CD4-positive, alpha-beta T cell (primary cell): ENCODE results near the gene ACD. TPM values are rescaled to one million over a fixed set of nuclear protein-coding genes. Genes with fewer than 3 reads are reported as not detected.

Experiments used
- ATAC-seq: fragments of 200-7000 bp; cut with Tn5 transposase; one replicate; pipeline ENCODE4 v1.10.0; 2022; ENCODE audit warnings: mild to moderate bottlenecking; ENCODE audit not compliant: poor library complexity
- CTCF ChIA-PET: fragments of 350-600 bp; sonication (Branson Sonifier 250); formaldehyde crosslinking; loops from one replicate; lab custom pipeline; 2021; ENCODE audit warnings: antibody characterized with exemption, inconsistent platforms; lab: Charles Lee
- POLR2A ChIA-PET: fragments of 350-600 bp; sonication (Branson Sonifier 250); formaldehyde crosslinking; loops from one replicate; lab custom pipeline; 2021; ENCODE audit warnings: antibody characterized with exemption, inconsistent platforms; lab: Charles Lee
- DNase-seq, 14 experiments: peaks; one replicate each; pipeline ENCODE4 v3.0.0-alpha.2; 2013 to 2020; ENCODE audit warnings: mixed read lengths in 2 of 14
- H3K27ac ChIP-seq, 2 donors: one replicate each; pipeline versions ENCODE4 v1.5.1 to v1.7.0; 2013; ENCODE audit warnings: low read length in 2 of 2, low read depth in 1 of 2, mild to moderate bottlenecking in 1 of 2
- H3K27me3 ChIP-seq, 2 experiments: 1 replicate in 1 of 2; 2 replicates in 1 of 2; pipeline versions ENCODE4 v1.6.1 to v1.7.0; 2013; ENCODE audit warnings: low read length in 2 of 2, control low read depth in 1 of 2, mild to moderate bottlenecking in 1 of 2, moderate library complexity in 1 of 2; ENCODE audit not compliant: insufficient read depth in 2 of 2, control insufficient read depth in 1 of 2
- H3K36me3 ChIP-seq: one replicate; pipeline ENCODE4 v1.6.1; 2013; ENCODE audit warnings: low read length, control low read depth; ENCODE audit not compliant: insufficient read depth
- H3K4me1 ChIP-seq: one replicate; pipeline ENCODE4 v1.6.1; 2013; ENCODE audit warnings: low read length, control low read depth; ENCODE audit not compliant: insufficient read depth
- H3K4me3 ChIP-seq: one replicate; pipeline ENCODE4 v1.5.1; 2013; ENCODE audit warnings: mild to moderate bottlenecking, low read length, moderate library complexity
- H3K9me3 ChIP-seq, 2 experiments: 1 replicate in 1 of 2; 2 replicates in 1 of 2; pipeline versions ENCODE4 v1.6.1 to v1.7.0; 2013; ENCODE audit warnings: low read length in 2 of 2, mild to moderate bottlenecking in 2 of 2, control low read depth in 1 of 2, moderate library complexity in 1 of 2; ENCODE audit not compliant: control insufficient read depth in 1 of 2, insufficient read depth in 1 of 2
- H3K27ac Mint-ChIP-seq: one replicate; pipeline ENCODE4 v1.8.0; 2020; ENCODE audit warnings: mixed read lengths
- H3K27me3 Mint-ChIP-seq: one replicate; pipeline ENCODE4 v1.8.0; 2021; ENCODE audit warnings: mixed read lengths
- H3K36me3 Mint-ChIP-seq: one replicate; pipeline ENCODE4 v1.8.0; 2021; ENCODE audit warnings: low read depth, mixed read lengths
- H3K4me1 Mint-ChIP-seq: one replicate; pipeline ENCODE4 v1.8.0; 2021; ENCODE audit warnings: low read depth, mixed read lengths
- H3K4me3 Mint-ChIP-seq: one replicate; pipeline ENCODE4 v1.8.0; 2020; ENCODE audit warnings: mild to moderate bottlenecking, mixed read lengths
- H3K9me3 Mint-ChIP-seq: one replicate; pipeline ENCODE4 v1.8.0; 2020; ENCODE audit warnings: mixed read lengths
- CTCF ChIP-seq: fragments of 200-600 bp; IDR thresholded peaks from one replicate; pipeline ENCODE4 v1.8.0; 2022; ENCODE audit warnings: antibody characterized with exemption, mild to moderate bottlenecking
- intact Hi-C, 2 experiments: fragments of 100-400 bp; cut with DNase I in 1 of 2; cut with micrococcal nuclease in 1 of 2; formaldehyde crosslinking; loops; one replicate each; pipeline versions ENCODE4 v1.15.1 to v1.9.0; 2023 to 2025; cut with DNase I, micrococcal nuclease
- total RNA-seq, 174 experiments: library from RNA in 2 of 174; stranded (reverse) in 2 of 174; gene quantifications; one replicate each; pipeline ENCODE4 v1.2.3 and lab custom pipeline; 2021 to 2026

Gene ACD
- total RNA-seq, 2 experiments from 2014 or later = 21.6 to 26.0 TPM

GRCh38 chr16:67666559-67667452 lies 6.7 kb upstream of the ACD start, which contains the start of the genes C16orf86 and ENKD1:
C16orf86 (plus strand) TSS chr16:67666814; CDS start chr16:67666971, 157 bp downstream.
ENKD1 (minus strand) TSS chr16:67666750; CDS start chr16:67666442, 308 bp downstream.
- POLR2A ChIA-PET = interaction anchor here (0.6 to 3.3 kb wide), 8 partner anchors 22 to 146 kb away, joined by 3 to 26 read pairs (median 9); partner anchors contain the start of genes CARMIL2, CTCF and GFOD2
- peaks cover 26% of the 10 kb centered on the region for H3K4me1 Mint-ChIP-seq

GRCh38 chr16:67666032-67666551 lies 6.0 kb upstream of the ACD start:
- no peaks in the 10 kb centered on the region for H3K9me3 ChIP-seq
- POLR2A ChIA-PET = interaction anchor here (1.1 to 3.3 kb wide), 3 partner anchors 103 to 145 kb away, joined by 3 to 26 read pairs (median 25); partner anchors contain the start of gene CTCF
- intact Hi-C loops = loop anchor here (2.0 to 5.0 kb wide), 3 partner anchors 141 to 184 kb away; partner anchors contain the start of genes AGRP (in 1 of the 2), ATP6V0D1 (in 1 of the 2), CENPT (in 1 of the 2) and NUTF2 (in 1 of the 2)
- no peak for TF ChIP-seq CTCF
- peaks cover 46% of the 10 kb centered on the region for H3K4me1 ChIP-seq
- H3K4me1 Mint-ChIP-seq = peaks cover 32% of the 10 kb centered on the region
- H3K36me3 ChIP-seq = no peaks in the 10 kb centered on the region
- H3K4me3 ChIP-seq = peak overlapping the region; percentile 65
- H3K9me3 Mint-ChIP-seq = no peaks in the 10 kb centered on the region
- H3K36me3 Mint-ChIP-seq = peaks cover 3% of the 10 kb centered on the region
- DNase-seq (peak in 1 of 14 experiments; percentile 40), ATAC-seq (no peak)
- no peaks in the 10 kb centered on the region for H3K27me3 ChIP-seq
- peak overlapping the region; percentile 82 for H3K4me3 Mint-ChIP-seq
- CTCF ChIA-PET = interaction anchor here (3.4 to 6.1 kb wide), 2 partner anchors 103 to 145 kb away, joined by 14 to 81 read pairs; partner anchors contain the start of gene CTCF
- no peaks in the 10 kb centered on the region for H3K27me3 Mint-ChIP-seq
- H3K27ac Mint-ChIP-seq = no peak overlapping the region
- H3K27ac ChIP-seq = no peak overlapping the region

More at GRCh38 chr16:67666559-67667452, 6.7 kb upstream of the ACD start, which contains the start of the genes C16orf86 and ENKD1:
- no peaks in the 10 kb centered on the region for H3K9me3 ChIP-seq
- DNase-seq (peak; percentile 69 to 93 (median 78)), ATAC-seq (peak; percentile 64)
- H3K36me3 ChIP-seq = no peaks in the 10 kb centered on the region
- H3K4me1 ChIP-seq = peaks cover 39% of the 10 kb centered on the region
- no peaks in the 10 kb centered on the region for H3K9me3 Mint-ChIP-seq
- no peaks in the 10 kb centered on the region for H3K27me3 ChIP-seq
- peak within 1 kb of the TSS; percentile 62 for H3K27ac Mint-ChIP-seq
- CTCF ChIA-PET = interaction anchor here (0.6 to 6.1 kb wide), 10 partner anchors 22 to 273 kb away, joined by 3 to 81 read pairs (median 5); partner anchors contain the start of genes ATP6V0D1, CARMIL2, CTCF and GFOD2
- intact Hi-C loops = loop anchor here (1.0 to 5.0 kb wide), 4 partner anchors 23 to 185 kb away; partner anchors contain the start of genes AGRP (in 1 of the 2), ATP6V0D1 (in 1 of the 2), CENPT (in 1 of the 2) and NUTF2 (in 1 of the 2)
- H3K27ac ChIP-seq = peak within 1 kb of the TSS; percentile 28 to 44
- peaks cover 3% of the 10 kb centered on the region for H3K36me3 Mint-ChIP-seq
- TF ChIP-seq CTCF = no peak
- H3K27me3 Mint-ChIP-seq = no peaks in the 10 kb centered on the region
- H3K4me3 ChIP-seq = peak within 1 kb of the TSS; percentile 65
- peak within 1 kb of the TSS; percentile 90 for H3K4me3 Mint-ChIP-seq

- ChIA-PET POLR2A (interaction anchor here (1.1 to 3.3 kb wide), 3 partner anchors 103 to 145 kb away, joined by 3 to 25 read pairs (median 4); partner anchors contain the start of gene CTCF), CTCF (interaction anchor here (1.3 to 6.1 kb wide), 2 partner anchors 118 to 144 kb away, joined by 4 to 81 read pairs; no protein-coding TSS in a partner anchor)
- H3K4me3 Mint-ChIP-seq = peak overlapping the region; percentile 82
- Histone ChIP-seq H3K27me3 (no peaks in the 10 kb centered on the region), H3K9me3 (no peaks in the 10 kb centered on the region), H3K4me1 (peaks cover 48% of the 10 kb centered on the region), H3K36me3 (no peaks in the 10 kb centered on the region), H3K27ac (no peak overlapping the region), H3K4me3 (no peak overlapping the region)
- no peaks in the 10 kb centered on the region for H3K27me3 Mint-ChIP-seq
- ATAC-seq = no peak
- H3K4me1 Mint-ChIP-seq = peaks cover 34% of the 10 kb centered on the region
- peaks cover 5% of the 10 kb centered on the region for H3K36me3 Mint-ChIP-seq
- H3K27ac Mint-ChIP-seq = peak overlapping the region; percentile 62
- no peak for TF ChIP-seq CTCF
- no peaks in the 10 kb centered on the region for H3K9me3 Mint-ChIP-seq
- intact Hi-C loops = loop anchor here in 1 of 2 experiments (5.0 kb wide), 2 partner anchors 182 to 183 kb away; partner anchors contain the start of genes AGRP, ATP6V0D1, CENPT and NUTF2
- no peak for DNase-seq
These were observed 5.5 kb upstream of the ACD start for GRCh38 chr16:67665598-67665997.
